Stimulated activated CD4-positive, alpha-beta T cell treated with anti-CD3 and anti-CD28 coated beads, Interleukin-4, amount 100 ng/mL, for 4 hours (primary cell): ENCODE measurements around the gene MBNL2.
A peak's percentile ranks its signal among the peaks of the same experiment; 100 is the strongest.

Experiments used
- DNase-seq, 2 experiments: peaks; one replicate each; pipeline ENCODE4 v3.0.0-alpha.2; 2020

Gene MBNL2

GRCh38 chr13:97353927-97354675, 132.0 kb downstream of the MBNL2 start:
- DNase-seq, result no peak

DNA sequence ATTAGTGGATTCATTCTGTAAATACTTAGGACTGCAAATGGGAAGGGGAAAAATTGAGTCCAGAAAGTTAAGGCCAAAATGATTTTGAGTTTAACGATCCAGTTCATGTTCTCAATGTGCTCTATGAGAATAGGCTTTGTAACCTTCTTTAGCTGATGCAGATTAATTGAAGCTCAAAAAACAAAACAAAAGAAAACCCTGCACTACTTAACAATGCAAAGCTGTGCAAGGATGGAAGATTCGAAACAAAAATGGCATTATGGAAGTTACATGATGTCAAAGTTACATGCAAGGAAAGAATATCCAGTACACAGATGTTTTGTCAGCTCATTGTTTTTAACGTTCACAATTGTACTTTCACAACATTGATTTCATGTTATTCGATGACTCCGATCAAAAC, 132.7 kb downstream of the MBNL2 start:
- no peak for DNase-seq

GRCh38 chr13:97356592-97356991, 134.5 kb downstream of the MBNL2 start:
- no peak for DNase-seq

- DNase-seq, result peak; percentile 8 to 30
Measured at GRCh38 chr13:97359181-97360057, 137.3 kb downstream of the MBNL2 start.

DNA sequence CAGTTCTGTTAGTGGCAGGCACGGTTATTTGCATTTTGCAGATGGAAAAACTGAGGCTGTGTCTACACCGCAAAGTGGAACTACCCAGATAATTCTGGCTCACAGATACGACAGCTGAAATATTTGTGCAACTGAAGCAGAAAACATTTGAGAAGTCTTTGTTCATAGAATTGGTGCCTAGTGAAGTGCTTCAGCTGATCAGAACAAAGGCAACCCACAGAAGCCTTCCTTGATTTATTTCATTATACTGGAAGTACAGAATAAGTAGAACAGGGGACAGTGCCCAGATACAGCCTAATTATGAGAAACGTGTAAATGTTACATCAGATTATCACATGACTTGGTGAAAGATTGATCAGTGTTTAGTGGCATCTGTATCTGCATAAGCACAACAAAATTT, 138.5 kb downstream of the MBNL2 start:
- DNase-seq, result no peak

GRCh38 chr13:97364031-97364430, 141.9 kb downstream of the MBNL2 start:
- no peak for DNase-seq

- DNase-seq, result no peak
Measured at GRCh38 chr13:97364827-97365226, 142.7 kb downstream of the MBNL2 start.

DNA sequence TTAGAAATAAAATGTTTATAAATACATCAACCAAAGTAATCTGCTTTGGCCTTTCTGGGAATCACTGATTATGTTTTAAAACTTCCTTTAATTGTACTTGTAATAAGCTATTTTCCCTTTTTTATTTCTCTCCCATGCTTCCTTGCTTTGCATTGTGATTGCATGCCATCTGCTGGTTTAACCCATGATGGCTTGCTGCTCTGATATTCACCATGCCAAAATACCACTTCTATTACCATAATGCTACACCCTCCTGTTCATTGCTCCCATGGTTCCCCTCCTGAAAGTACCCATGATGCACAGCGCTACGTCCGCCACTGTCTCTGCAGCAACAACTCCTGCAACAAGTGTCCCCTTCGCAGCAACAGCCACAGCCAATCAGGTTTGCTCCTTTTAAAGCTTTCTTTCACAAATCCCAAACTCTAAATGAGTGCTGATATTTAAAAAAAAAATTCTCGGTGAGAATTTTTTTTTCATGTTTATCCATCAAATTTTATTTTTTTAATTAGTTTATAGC, 144.1 kb downstream of the MBNL2 start:
- DNase-seq, result no peak

GRCh38 chr13:97367016-97367822, 145.1 kb downstream of the MBNL2 start:
- no peak for DNase-seq

GRCh38 chr13:97369261-97369893, 147.2 kb downstream of the MBNL2 start:
- DNase-seq, result no peak

- no peak for DNase-seq
Measured at GRCh38 chr13:97371486-97372109, 149.5 kb downstream of the MBNL2 start.

GRCh38 chr13:97372936-97373335, 150.8 kb downstream of the MBNL2 start:
- DNase-seq, result no peak

DNA sequence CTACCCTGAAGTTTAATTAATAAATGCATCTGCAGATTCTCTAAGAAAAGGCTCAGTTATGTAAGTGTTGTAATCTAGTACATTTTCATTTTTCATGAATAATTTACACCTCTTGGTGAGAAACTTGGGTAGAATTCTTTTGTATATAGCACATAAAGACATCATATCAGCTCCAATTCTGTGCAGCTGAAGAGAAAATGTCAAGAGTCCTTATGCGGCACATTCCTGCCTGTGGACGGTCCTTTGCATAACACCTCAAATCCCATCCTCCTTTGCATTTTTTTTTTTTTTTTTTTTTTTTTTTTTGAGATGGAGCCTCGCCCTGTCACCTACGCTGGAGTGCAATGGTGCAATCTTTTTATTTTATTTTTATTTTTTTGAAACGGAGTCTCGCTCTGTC, 151.7 kb downstream of the MBNL2 start:
- no peak for DNase-seq

- DNase-seq, result no peak
Measured at GRCh38 chr13:97376981-97377380, 154.8 kb downstream of the MBNL2 start.

- DNase-seq, result no peak
Measured at GRCh38 chr13:97379386-97379785, 157.3 kb downstream of the MBNL2 start.

DNA sequence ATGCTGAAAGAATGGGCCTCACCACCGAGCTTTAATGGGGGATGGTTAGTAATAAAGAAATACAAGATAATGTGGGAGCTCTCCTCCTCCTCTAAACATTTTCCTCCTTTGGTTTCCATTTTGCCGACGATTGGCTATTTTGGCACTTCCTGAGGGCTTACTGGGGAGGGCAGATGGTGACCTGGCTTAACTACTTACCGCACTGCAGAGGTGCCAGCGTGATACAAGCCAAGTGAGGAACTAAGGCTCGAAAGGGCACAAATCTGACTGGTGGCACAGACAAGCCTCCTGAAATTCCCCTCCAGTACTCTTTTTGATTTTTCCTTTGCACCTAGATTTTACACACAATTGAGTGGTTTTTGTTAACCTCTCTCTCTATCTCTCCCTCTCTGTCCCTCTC, 158.6 kb downstream of the MBNL2 start:
- no peak for DNase-seq

DNA sequence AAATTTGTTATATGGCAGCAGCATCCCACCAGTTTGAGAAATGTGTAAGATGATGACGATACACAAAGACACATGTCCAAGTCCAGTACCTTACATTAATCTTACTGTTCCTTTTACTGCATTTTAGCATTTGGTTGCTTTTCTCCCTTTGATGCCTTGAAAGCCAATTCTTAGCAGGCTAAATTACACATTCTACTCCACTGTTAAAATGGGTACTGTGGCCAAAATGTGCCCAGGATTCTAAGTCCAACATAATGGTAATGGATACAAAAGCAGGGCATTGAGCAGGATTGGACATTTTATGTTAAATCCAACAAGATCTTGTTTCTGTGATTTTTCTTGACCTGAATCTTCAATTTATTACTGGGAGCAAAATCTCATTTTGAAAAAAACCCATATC, 159.1 kb downstream of the MBNL2 start:
- DNase-seq, result no peak

- DNase-seq, result no peak
Measured at GRCh38 chr13:97382276-97382675, 160.1 kb downstream of the MBNL2 start.

DNA sequence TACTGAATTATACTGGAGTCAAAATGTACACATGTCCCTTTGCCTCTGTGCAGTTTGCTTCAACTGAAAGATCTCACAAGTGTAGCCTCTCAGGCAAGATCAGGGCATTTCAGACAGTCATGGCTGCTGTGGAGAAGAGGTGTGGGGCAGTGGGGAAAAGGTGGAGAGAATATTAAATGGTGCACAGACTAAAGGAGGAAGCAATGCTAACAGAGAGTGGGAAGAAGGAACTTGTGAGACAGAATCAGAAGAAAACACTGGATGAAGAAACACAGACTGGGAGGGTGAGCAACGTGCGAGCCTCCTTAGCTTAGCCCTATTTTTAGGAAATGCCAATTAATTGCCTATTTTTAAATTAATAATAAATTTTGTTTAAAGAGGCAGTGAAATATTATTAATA, 162.2 kb downstream of the MBNL2 start:
- no peak for DNase-seq

- DNase-seq, result no peak
Measured at GRCh38 chr13:97385146-97385545, 163.0 kb downstream of the MBNL2 start.

DNA sequence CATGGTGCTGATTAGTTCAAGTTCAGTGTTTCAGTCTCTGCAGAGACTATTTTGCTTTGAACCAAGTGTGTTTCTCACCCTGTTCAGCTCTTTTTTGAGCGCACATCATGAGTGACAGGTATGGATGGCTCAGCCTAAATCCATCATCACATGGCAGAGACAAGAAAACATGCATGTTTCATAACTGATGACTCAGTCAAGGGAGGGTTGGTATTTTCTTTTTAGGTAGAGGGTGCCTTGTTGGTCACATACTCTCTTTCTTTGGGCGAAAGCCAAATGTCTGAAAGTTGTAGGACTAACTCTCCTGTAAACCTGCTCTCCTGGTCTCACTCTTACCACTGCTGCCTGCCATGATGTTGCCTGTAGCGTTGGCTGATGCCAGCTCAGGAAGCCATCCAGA, 163.7 kb downstream of the MBNL2 start:
- no peak for DNase-seq

GRCh38 chr13:97386801-97387484, 164.8 kb downstream of the MBNL2 start:
- DNase-seq, result no peak
